NCI-H2196 treated with DMSO at 0.1 percent for 48 hours (cell line): ENCODE results near the gene ENHO.
A peak's percentile ranks its signal among the peaks of the same experiment; 100 is the strongest.
"Not testable (repeated sequence)": the region's sequence is repeated elsewhere in the genome, so short reads cannot be mapped to it uniquely, and the experiment has no call there.

ENCODE experiments used
- DNase-seq: peaks from one replicate; lab custom pipeline; 2025; ENCODE audit not compliant: unreplicated experiment; lab: John Stamatoyannopoulos, UW

Gene ENHO

GRCh38 chr9:34532041-34532440 lies 9.3 kb upstream of the ENHO start:
- DNase-seq = not testable (repeated sequence)

- DNase-seq = no peak
Observed at GRCh38 chr9:34526026-34526425, 3.2 kb upstream of the ENHO start.

- no peak for DNase-seq
Observed at GRCh38 chr9:34524349-34524748, 1.6 kb upstream of the ENHO start.

GRCh38 chr9:34522091-34522887 lies 501 bp downstream of the ENHO start:
- no peak for DNase-seq

GRCh38 chr9:34521406-34522045 lies 1.3 kb downstream of the ENHO start:
- DNase-seq = no peak

- no peak for DNase-seq
Observed at GRCh38 chr9:34520505-34521385, 2.0 kb downstream of the ENHO start.

- DNase-seq = no peak
Observed at GRCh38 chr9:34520096-34520495, 2.7 kb downstream of the ENHO start.

GRCh38 chr9:34519321-34520020 lies 3.3 kb downstream of the ENHO start:
- DNase-seq = no peak

- no peak for DNase-seq
Observed at GRCh38 chr9:34518896-34519295, 3.9 kb downstream of the ENHO start.

- no peak for DNase-seq
Observed at GRCh38 chr9:34518110-34518616, 4.6 kb downstream of the ENHO start.

GRCh38 chr9:34517185-34517584 lies 5.6 kb downstream of the ENHO start:
- DNase-seq = no peak

GRCh38 chr9:34515959-34516358 lies 6.8 kb downstream of the ENHO start:
- DNase-seq = no peak

GRCh38 chr9:34514816-34515215 lies 8.0 kb downstream of the ENHO start:
- no peak for DNase-seq

GRCh38 chr9:34514401-34514800 lies 8.4 kb downstream of the ENHO start:
- DNase-seq = no peak

GRCh38 chr9:34513567-34514214 lies 9.1 kb downstream of the ENHO start:
- DNase-seq = peak; percentile 76

- no peak for DNase-seq
Observed at GRCh38 chr9:34512131-34513078, 10.4 kb downstream of the ENHO start.

- no peak for DNase-seq
Observed at GRCh38 chr9:34510497-34511468, 12.0 kb downstream of the ENHO start.

GRCh38 chr9:34508951-34509350 lies 13.8 kb downstream of the ENHO start:
- no peak for DNase-seq
